Measurements from ENCODE around the gene RNU11.
"Not testable (repeated sequence)": the region's sequence is repeated elsewhere in the genome, so short reads cannot be mapped to it uniquely, and the experiment has no call there.

Gene RNU11

GRCh38 chr1:28682840-28683239 lies 34.4 kb downstream of the RNU11 start:
- no peak for DNase-seq (ENCODE audit: low spot score)
- Histone ChIP-seq H3K4me3 (no peak overlapping the region), H3K27ac (no peak overlapping the region)
- no peak for TF ChIP-seq CTCF (IDR thresholded peaks at IDR 0.05)

- H3K27ac ChIP-seq = no peak overlapping the region
- DNase-seq (ENCODE audit: low spot score) = no peak
- TF ChIP-seq CTCF (IDR thresholded peaks at IDR 0.05) = no peak
- no peak overlapping the region for H3K4me3 ChIP-seq
Observed at GRCh38 chr1:28684937-28685336, 36.5 kb downstream of the RNU11 start.

- DNase-seq (ENCODE audit: low spot score); H3K4me3 ChIP-seq; H3K27ac ChIP-seq: not testable (repeated sequence)
Observed at GRCh38 chr1:28691627-28692026, 43.2 kb downstream of the RNU11 start.
